GM12865 (cell line): ENCODE data around the gene NETO2.

Source experiments
- DNase-seq: peaks from one replicate; pipeline ENCODE4 v3.0.0; 2010; ENCODE audit warnings: low read depth
- H3K4me3 ChIP-seq: 2 replicates; pipeline ENCODE4 v1.5.1; 2011; ENCODE audit warnings: mild to moderate bottlenecking, low read depth, low read length, control low read depth
- TF ChIP-seq, protein P1 (sequence below): IDR thresholded peaks from 2 replicates; pipeline ENCODE4 v1.5.1; 2011; ENCODE audit warnings: low read length, control low read depth, low read depth, inconsistent platforms; ENCODE audit not compliant: insufficient read depth; ENCODE audit errors: missing control alignments

NETO2 gene

DNA sequence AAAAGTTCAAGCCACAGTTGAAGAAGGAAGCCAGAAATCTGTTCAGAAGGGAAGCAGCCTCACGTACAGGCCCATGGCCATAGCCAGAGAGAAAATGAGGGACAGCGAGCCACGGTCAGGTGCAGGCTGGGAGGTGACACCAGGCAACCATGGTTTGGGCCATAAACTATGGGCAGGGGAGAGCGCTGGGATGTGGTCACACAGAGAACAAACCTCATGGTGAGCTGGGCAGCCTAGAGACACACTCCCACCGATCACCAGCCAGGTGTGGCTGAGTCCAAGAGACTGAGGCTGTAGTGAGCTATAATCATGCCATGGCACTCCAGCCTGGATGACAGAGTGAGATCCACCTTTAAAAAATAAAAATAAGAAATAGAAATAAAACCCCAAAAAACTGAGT is 76.5 kb downstream of the NETO2 start:
- DNase-seq, result no peak
- H3K4me3 ChIP-seq, result no peak overlapping the region
- TF ChIP-seq, protein P1, sequence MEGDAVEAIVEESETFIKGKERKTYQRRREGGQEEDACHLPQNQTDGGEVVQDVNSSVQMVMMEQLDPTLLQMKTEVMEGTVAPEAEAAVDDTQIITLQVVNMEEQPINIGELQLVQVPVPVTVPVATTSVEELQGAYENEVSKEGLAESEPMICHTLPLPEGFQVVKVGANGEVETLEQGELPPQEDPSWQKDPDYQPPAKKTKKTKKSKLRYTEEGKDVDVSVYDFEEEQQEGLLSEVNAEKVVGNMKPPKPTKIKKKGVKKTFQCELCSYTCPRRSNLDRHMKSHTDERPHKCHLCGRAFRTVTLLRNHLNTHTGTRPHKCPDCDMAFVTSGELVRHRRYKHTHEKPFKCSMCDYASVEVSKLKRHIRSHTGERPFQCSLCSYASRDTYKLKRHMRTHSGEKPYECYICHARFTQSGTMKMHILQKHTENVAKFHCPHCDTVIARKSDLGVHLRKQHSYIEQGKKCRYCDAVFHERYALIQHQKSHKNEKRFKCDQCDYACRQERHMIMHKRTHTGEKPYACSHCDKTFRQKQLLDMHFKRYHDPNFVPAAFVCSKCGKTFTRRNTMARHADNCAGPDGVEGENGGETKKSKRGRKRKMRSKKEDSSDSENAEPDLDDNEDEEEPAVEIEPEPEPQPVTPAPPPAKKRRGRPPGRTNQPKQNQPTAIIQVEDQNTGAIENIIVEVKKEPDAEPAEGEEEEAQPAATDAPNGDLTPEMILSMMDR, result no peak

DNA sequence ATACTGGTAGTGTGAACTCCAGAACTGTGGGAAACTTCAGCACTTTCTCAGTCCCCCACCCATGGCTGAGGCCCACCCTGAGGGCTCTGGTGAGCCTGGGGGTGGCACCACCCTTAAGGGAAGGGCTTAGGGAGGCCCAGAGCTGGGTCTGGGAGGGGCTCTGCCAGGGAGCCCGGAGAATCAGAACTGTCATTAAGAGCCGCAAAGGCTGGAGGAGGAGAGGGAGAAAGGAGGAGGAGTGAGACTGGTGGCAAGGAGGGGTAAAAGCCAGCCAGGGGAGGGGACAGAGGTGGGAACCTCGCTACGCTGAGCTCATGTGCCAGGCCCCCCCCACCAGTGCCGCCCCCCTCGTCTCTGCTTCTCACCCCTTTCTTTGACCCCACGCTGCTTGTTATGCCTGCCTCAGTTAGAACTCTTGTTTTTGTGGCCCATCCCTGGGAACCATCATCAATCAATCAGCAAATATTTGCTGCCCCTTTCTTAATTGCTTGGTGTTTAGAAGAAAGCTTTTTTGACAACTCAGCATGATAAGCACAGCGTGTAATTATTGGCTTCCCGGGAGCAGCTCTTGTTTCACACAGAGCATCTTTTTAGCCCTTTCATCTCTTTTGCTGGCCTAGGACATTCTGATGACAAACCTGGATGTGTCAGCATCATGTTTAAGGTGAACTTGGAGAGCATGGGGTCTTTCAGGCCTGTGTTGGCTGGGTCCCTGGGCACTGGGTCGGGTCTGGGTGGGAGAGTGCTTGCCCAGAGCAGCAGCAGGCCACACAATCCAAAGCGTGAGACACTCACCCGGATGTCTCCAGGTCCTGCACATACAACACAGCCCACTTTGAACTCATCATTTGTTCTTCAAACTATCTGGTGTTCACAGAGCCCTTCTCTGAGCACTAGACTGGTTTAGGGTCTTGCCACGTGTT is 77.7 kb downstream of the NETO2 start:
- TF ChIP-seq, protein P1, result no peak
- H3K4me3 ChIP-seq, result no peak overlapping the region
- no peak for DNase-seq

GRCh38 chr16:47064775-47065174 is 79.0 kb downstream of the NETO2 start:
- no peak overlapping the region for H3K4me3 ChIP-seq
- DNase-seq, result no peak
- TF ChIP-seq, protein P1, result no peak

DNA sequence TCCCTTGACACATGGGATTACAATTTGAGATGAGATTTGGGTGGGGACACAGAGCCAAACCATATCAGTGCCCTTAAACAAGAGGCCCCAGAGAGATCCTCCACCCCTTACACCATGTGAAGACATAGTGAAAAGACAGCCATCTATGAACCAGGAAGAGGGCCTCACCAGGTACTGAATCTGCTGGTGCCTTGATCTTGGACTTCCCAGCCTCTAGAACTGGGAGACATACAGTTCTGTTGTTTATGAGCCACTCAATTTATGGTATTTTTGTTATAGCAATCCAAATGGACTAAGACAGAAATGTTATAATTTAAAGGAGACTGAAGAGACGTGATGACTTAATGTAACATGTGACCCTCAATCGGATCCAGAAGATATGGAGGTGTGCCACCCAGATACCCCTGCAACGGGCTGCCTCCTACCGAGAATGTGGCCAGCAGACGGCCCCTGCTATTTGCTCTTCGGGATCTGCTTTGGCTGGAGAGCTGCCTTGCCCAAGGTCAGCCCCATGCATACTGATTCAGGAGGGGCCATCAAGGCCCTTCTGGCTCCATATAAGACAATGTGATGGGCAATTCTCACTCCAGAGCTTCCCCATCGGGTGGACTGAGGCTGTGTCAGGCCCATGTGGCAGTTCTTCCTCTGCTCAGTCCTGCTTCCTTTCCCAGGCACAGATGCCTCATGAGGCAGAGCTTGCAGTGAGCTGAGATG is 80.6 kb downstream of the NETO2 start:
- no peak for DNase-seq
- TF ChIP-seq, protein P1, result no peak
- H3K4me3 ChIP-seq, result no peak overlapping the region

- no peak for DNase-seq
- TF ChIP-seq, protein P1, result no peak
- H3K4me3 ChIP-seq, result no peak overlapping the region
Observed at GRCh38 chr16:47061204-47061603, 82.5 kb downstream of the NETO2 start.

DNA sequence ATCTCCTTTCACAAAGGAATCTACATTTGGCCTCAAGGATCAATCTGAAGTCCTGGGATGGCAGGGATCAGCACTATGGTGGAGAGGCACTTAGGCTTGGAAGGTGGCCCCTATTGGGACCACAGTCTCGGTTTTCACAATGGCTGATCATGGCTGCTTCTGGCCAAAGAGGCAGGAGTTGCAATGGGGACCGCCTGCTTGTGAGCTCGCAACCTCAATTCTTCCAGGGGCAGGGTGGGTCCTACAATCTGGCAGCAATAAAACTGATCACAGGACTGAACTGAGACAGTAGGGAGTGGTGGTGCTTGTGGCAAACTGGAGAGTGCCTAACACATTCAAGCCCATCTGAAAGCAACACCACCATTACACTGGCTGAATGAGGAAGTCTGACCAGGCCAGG is 83.1 kb downstream of the NETO2 start:
- no peak for DNase-seq
- TF ChIP-seq, protein P1, result no peak
- no peak overlapping the region for H3K4me3 ChIP-seq
